Stimulated activated CD8-positive, alpha-beta memory T cell treated with anti-CD3 and anti-CD28 coated beads, Interleukin-4, amount 100 ng/mL, for 24 hours (primary cell): ENCODE measurements around the gene CHST8.
"Not testable (repeated sequence)": the region's sequence is repeated elsewhere in the genome, so short reads cannot be mapped to it uniquely, and the experiment has no call there.

ENCODE experiments used
- DNase-seq: peaks from one replicate; pipeline ENCODE4 v3.0.0-alpha.2; 2020; ENCODE audit warnings: low read depth

Gene CHST8

GRCh38 chr19:33618363-33618762 is 3.4 kb upstream of the CHST8 start:
- not testable (repeated sequence) for DNase-seq

- DNase-seq: no peak
These were observed 2.9 kb upstream of the CHST8 start for GRCh38 chr19:33618884-33619283.

GRCh38 chr19:33620611-33621010 is 1.1 kb upstream of the CHST8 start:
- no peak for DNase-seq

- no peak for DNase-seq
These were observed 528 bp upstream of the CHST8 start for GRCh38 chr19:33621065-33621785.

- no peak for DNase-seq
These were observed 704 bp downstream of the CHST8 start for GRCh38 chr19:33622505-33622808.

GRCh38 chr19:33622809-33623511 is 1.2 kb downstream of the CHST8 start:
- DNase-seq: no peak

- no peak for DNase-seq
These were observed 2.8 kb downstream of the CHST8 start for GRCh38 chr19:33624586-33624985.

- no peak for DNase-seq
These were observed 5.8 kb downstream of the CHST8 start for GRCh38 chr19:33627526-33627925.

- no peak for DNase-seq
These were observed 6.4 kb downstream of the CHST8 start for GRCh38 chr19:33627962-33628839.

- DNase-seq: no peak
These were observed 7.4 kb downstream of the CHST8 start for GRCh38 chr19:33628921-33629825.

GRCh38 chr19:33629826-33630375 is 8.1 kb downstream of the CHST8 start:
- no peak for DNase-seq

GRCh38 chr19:33630880-33631608 is 9.3 kb downstream of the CHST8 start:
- DNase-seq: no peak

- DNase-seq: no peak
These were observed 9.8 kb downstream of the CHST8 start for GRCh38 chr19:33631609-33631973.

GRCh38 chr19:33634361-33635091 is 12.8 kb downstream of the CHST8 start:
- no peak for DNase-seq

GRCh38 chr19:33638167-33639034 is 16.6 kb downstream of the CHST8 start:
- no peak for DNase-seq

GRCh38 chr19:33639035-33639681 is 17.4 kb downstream of the CHST8 start:
- DNase-seq: no peak

GRCh38 chr19:33640773-33641172 is 19.0 kb downstream of the CHST8 start:
- no peak for DNase-seq

- no peak for DNase-seq
These were observed 19.5 kb downstream of the CHST8 start for GRCh38 chr19:33641261-33641660.
